ENCODE measurements around the gene CCL7. TPM values are rescaled to one million over a fixed set of nuclear protein-coding genes. Genes with fewer than 3 reads are reported as not detected.
"Not testable (repeated sequence)": the region's sequence is repeated elsewhere in the genome, so short reads cannot be mapped to it uniquely, and the experiment has no call there.

CCL7 gene
- total and polyA plus RNA-seq, 7 donors: 0.05 to 2.7 (median 0.47) TPM; not detected in 3

DNA sequence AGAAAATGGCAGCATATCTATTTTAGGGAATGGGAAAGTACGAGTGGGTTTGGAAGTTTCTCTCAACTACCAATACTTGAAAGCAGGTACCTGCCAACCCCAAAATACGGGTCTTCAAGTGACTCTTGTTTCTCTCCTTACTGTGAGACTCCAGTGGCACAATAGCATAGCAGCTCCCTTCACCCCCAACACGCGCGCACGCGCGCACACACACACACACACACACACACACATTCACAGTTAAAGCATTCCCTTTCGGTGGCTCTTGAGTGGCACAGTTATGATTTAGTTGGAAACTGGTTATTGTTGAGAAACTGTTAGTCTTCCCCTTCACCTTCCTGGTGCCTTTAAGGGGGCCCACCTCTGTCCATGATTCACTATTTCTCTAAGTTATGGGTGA, 45.0 kb upstream of the CCL7 start:
- 86 to 94% (median 89%) methylated on average over 9 of the region's 9 CpGs for WGBS, 3 donors
- Histone ChIP-seq H3K4me3 (no peak overlapping the region), H3K27me3 (ENCODE audit: insufficient read depth in 3 of 3, low read length in 2 of 3) (peaks cover 0 to 1% (median 0%) of the 10 kb centered on the region in 3 donors), H3K4me1 (no peaks in the 10 kb centered on the region), H3K9me3 (peaks cover 2% of the 10 kb centered on the region), H3K36me3 (ENCODE audit: insufficient read depth in 1 of 2, low read depth in 1 of 2) (no peaks in the 10 kb centered on the region), H3K27ac (no peak overlapping the region)
- TF ChIP-seq, protein P1, sequence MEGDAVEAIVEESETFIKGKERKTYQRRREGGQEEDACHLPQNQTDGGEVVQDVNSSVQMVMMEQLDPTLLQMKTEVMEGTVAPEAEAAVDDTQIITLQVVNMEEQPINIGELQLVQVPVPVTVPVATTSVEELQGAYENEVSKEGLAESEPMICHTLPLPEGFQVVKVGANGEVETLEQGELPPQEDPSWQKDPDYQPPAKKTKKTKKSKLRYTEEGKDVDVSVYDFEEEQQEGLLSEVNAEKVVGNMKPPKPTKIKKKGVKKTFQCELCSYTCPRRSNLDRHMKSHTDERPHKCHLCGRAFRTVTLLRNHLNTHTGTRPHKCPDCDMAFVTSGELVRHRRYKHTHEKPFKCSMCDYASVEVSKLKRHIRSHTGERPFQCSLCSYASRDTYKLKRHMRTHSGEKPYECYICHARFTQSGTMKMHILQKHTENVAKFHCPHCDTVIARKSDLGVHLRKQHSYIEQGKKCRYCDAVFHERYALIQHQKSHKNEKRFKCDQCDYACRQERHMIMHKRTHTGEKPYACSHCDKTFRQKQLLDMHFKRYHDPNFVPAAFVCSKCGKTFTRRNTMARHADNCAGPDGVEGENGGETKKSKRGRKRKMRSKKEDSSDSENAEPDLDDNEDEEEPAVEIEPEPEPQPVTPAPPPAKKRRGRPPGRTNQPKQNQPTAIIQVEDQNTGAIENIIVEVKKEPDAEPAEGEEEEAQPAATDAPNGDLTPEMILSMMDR (IDR thresholded peaks at IDR 0.05): no peak
- DNase-seq (no peak), ATAC-seq (no peak)
- intact Hi-C loops (cut with DNase I): no loop called here

DNA sequence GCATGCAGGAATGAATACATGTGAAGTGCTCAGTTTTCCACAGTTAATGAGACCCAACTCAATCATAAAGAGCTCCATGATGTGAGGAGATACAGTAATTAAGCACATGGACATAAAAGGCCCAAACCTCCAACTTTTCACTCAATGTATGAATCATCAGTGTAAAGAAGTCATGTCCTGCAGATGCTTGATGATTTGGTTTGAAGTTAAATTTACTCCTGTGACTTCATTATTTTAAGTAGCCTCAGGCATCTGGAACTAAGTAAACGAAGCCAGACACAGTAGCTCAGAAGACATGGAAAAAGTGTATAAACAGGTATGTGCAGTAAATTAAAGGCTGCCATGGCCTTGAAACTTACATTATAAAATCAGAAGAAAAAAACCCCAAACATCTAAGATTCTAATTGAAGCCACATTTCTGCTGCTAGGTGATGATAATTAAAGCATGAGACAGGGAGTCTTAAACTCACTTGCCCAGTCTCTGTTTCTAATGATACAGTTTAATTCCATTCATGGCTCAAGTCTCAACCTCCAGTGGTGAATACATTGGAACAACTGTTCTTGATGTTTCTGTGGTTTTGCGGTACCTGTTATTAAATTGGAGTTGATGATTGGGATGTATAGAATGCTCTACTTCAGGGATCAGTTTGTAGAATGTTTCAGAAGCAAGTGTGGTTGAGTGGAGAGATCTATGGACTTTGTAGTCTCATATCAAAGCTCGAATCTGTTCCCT, 43.8 kb upstream of the CCL7 start:
- WGBS, 3 donors: 71 to 87% (median 83%) methylated on average over 3 of the region's 3 CpGs
- intact Hi-C loops (cut with DNase I): no loop called here
- Histone ChIP-seq H3K4me1 (no peaks in the 10 kb centered on the region), H3K27me3 (ENCODE audit: insufficient read depth in 3 of 3, low read length in 2 of 3) (peaks cover 0 to 1% (median 0%) of the 10 kb centered on the region in 3 donors), H3K9me3 (peaks cover 10% of the 10 kb centered on the region), H3K36me3 (ENCODE audit: insufficient read depth in 1 of 2, low read depth in 1 of 2) (no peaks in the 10 kb centered on the region), H3K4me3 (no peak overlapping the region), H3K27ac (no peak overlapping the region)
- TF ChIP-seq, protein P1 (IDR thresholded peaks at IDR 0.05): no peak
- no peak for ATAC-seq
- no peak for DNase-seq

DNA sequence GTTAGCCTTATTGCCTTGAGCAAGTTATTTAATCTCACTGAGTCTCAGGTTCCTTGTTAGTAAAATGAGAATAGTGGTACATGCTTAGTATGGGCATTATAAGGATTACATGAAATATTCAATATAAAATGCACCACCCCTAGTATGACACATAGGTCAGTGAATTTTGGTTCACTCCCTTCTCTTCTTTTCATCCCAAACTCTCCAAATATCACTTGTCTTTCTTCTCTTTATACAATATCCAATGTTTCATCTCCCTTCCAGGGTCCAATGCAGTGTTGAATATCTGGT, 43.3 kb upstream of the CCL7 start:
- Histone ChIP-seq H3K4me3 (no peak overlapping the region), H3K27me3 (ENCODE audit: insufficient read depth in 3 of 3, low read length in 2 of 3) (peaks cover 0 to 1% (median 0%) of the 10 kb centered on the region in 3 donors), H3K27ac (no peak overlapping the region), H3K4me1 (no peaks in the 10 kb centered on the region), H3K36me3 (ENCODE audit: insufficient read depth in 1 of 2, low read depth in 1 of 2) (no peaks in the 10 kb centered on the region), H3K9me3 (peaks cover 10% of the 10 kb centered on the region)
- intact Hi-C loops (cut with DNase I): no loop called here
- TF ChIP-seq, protein P1 (IDR thresholded peaks at IDR 0.05): no peak
- ATAC-seq (no peak), DNase-seq (no peak)

DNA sequence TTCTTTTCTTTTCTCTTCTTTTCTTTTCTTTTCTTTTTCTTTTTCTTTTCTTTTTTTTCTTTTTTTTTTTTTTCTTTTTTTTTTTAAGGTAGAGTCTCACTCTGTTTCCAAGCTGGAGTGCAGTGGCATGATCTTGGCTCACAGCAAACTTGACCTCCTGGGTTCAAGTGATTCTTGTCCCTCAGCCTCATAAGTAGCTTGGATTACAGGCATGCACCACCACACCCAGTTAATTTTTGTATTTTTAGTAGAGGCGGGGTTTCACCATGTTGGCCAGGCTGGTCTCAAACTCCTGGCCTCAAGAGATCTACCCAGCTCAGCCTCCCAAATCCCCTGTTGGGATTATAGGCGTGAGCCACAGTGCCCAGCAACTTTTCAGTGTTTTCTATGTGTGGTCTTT, 42.7 kb upstream of the CCL7 start:
- 88 to 98% (median 93%) methylated on average over 2 of the region's 2 CpGs for WGBS, 3 donors
- H3K36me3 ChIP-seq (ENCODE audit: insufficient read depth in 1 of 2, low read depth in 1 of 2); ATAC-seq; intact Hi-C loops (cut with DNase I); H3K4me1 ChIP-seq; H3K27me3 ChIP-seq (ENCODE audit: insufficient read depth in 3 of 3, low read length in 2 of 3); H3K27ac ChIP-seq; DNase-seq; H3K4me3 ChIP-seq: not testable (repeated sequence)
- H3K9me3 ChIP-seq: peaks cover 10% of the 10 kb centered on the region

DNA sequence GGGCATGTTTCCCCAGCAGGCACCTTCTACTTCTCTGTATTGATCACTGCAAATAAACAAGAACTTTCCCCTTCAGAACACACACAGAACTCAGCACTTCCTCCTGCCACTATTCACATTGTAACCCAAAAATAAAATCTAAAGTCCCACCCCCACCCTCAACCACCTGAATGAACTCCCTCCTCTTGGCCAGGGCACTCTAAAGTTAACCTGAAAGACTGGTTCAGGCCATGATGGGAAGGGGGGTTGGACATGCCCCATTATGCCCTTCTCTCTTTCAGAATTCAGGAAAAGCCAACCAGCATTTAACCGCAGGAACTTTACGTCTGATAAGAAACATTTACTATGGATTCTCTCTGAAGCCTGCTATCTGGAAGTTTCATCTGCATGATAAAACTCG, 42.3 kb upstream of the CCL7 start:
- intact Hi-C loops (cut with DNase I): no loop called here

More for the DNA sequence above, 42.3 kb upstream of the CCL7 start:
- TF ChIP-seq, protein P1 (IDR thresholded peaks at IDR 0.05): no peak
- DNase-seq (no peak), ATAC-seq (no peak)
- 92 to 95% (median 93%) methylated on average over 3 of the region's 3 CpGs for WGBS, 3 donors
- H3K4me3 ChIP-seq: no peak overlapping the region
- H3K4me1 ChIP-seq: no peaks in the 10 kb centered on the region
- H3K36me3 ChIP-seq (ENCODE audit: insufficient read depth in 1 of 2, low read depth in 1 of 2): no peaks in the 10 kb centered on the region
- no peak overlapping the region for H3K27ac ChIP-seq
- peaks cover 0 to 1% (median 0%) of the 10 kb centered on the region in 3 donors for H3K27me3 ChIP-seq (ENCODE audit: insufficient read depth in 3 of 3, low read length in 2 of 3)
- peaks cover 10% of the 10 kb centered on the region for H3K9me3 ChIP-seq

Measured in psoas muscle (tissue), 8 donors.